Smooth muscle cell (in vitro differentiated cells): ENCODE results near the gene PDE8A. TPM values are rescaled to one million over a fixed set of nuclear protein-coding genes. Genes with fewer than 3 reads are reported as not detected.

ENCODE experiments used
- DNase-seq: peaks from one replicate; lab custom pipeline; 2025; ENCODE audit not compliant: unreplicated experiment; lab: John Stamatoyannopoulos, UW
- H2AFZ ChIP-seq: fragments of 200-600 bp; sonication (generic); 2 replicates; pipeline ENCODE4 v1.6.0; 2016; ENCODE audit warnings: antibody characterized with exemption, low read depth, mild to moderate bottlenecking
- H3F3A ChIP-seq: fragments of 200-600 bp; sonication (generic); 2 replicates; pipeline ENCODE4 v1.6.0; 2017; ENCODE audit warnings: antibody characterized with exemption, low read depth
- H3K27ac ChIP-seq: fragments of 200-600 bp; sonication (generic); 2 replicates; pipeline ENCODE4 v1.5.1; 2016; ENCODE audit warnings: low read depth, mild to moderate bottlenecking
- H3K27me3 ChIP-seq: fragments of 200-600 bp; sonication (generic); 2 replicates; pipeline ENCODE4 v1.6.1; 2016; ENCODE audit warnings: low read depth, mild to moderate bottlenecking
- H3K36me3 ChIP-seq: fragments of 200-600 bp; sonication (generic); 2 replicates; pipeline ENCODE4 v1.5.1; 2016; ENCODE audit warnings: low read depth
- H3K4me1 ChIP-seq: fragments of 200-600 bp; sonication (generic); 2 replicates; pipeline ENCODE4 v1.5.1; 2016; ENCODE audit warnings: low read depth
- H3K4me2 ChIP-seq: fragments of 200-600 bp; sonication (generic); 2 replicates; pipeline ENCODE4 v1.6.0; 2016; ENCODE audit warnings: mild to moderate bottlenecking
- H3K4me3 ChIP-seq: fragments of 200-600 bp; sonication (generic); 2 replicates; pipeline ENCODE4 v1.5.1; 2016; ENCODE audit warnings: mild to moderate bottlenecking
- H3K79me2 ChIP-seq: fragments of 200-600 bp; sonication (generic); 2 replicates; pipeline ENCODE4 v1.6.0; 2016; ENCODE audit warnings: low read depth, mild to moderate bottlenecking
- H3K9ac ChIP-seq: fragments of 200-600 bp; sonication (generic); 2 replicates; pipeline ENCODE4 v1.6.0; 2016; ENCODE audit warnings: low read depth
- H3K9me3 ChIP-seq: fragments of 200-600 bp; sonication (generic); replicated peaks from 2 replicates; pipeline ENCODE4 v1.5.1; 2016; ENCODE audit warnings: low read depth
- H4K20me1 ChIP-seq: fragments of 200-600 bp; sonication (generic); 2 replicates; pipeline ENCODE4 v1.6.0; 2016; ENCODE audit warnings: low read depth
- WGBS: methylation state at CpG from one replicate; pipeline ENCODE4 v1.1.7; 2016; ENCODE audit warnings: low lambda C conversion rate; 5-methylcytosine and 5-hydroxymethylcytosine counted together
- polyA plus RNA-seq: library from polyadenylated mRNA; unstranded; fragments of >200 nt; fragmentation: Nextera tagmentation; extraction: Ambion mirVana; gene quantifications from 2 replicates; pipeline ENCODE4 v1.2.1, GENCODE V29; 2016
- total RNA-seq: library from RNA; depleted of rRNA; stranded (reverse); fragments of >200 nt; gene quantifications from 2 replicates; pipeline ENCODE4 v1.2.3, GENCODE V29; 2014
- TF ChIP-seq, protein P1 (sequence below): fragments of 200-600 bp; sonication (generic); IDR thresholded peaks from 2 replicates; pipeline ENCODE4 v1.5.1; 2017; ENCODE audit warnings: borderline replicate concordance, mild to moderate bottlenecking, antibody characterized with exemption; ENCODE audit not compliant: insufficient read depth, poor library complexity, severe bottlenecking

Gene PDE8A
- total and polyA plus RNA-seq, 2 experiments from 2014 or later = 5.5 to 19.8 TPM

DNA sequence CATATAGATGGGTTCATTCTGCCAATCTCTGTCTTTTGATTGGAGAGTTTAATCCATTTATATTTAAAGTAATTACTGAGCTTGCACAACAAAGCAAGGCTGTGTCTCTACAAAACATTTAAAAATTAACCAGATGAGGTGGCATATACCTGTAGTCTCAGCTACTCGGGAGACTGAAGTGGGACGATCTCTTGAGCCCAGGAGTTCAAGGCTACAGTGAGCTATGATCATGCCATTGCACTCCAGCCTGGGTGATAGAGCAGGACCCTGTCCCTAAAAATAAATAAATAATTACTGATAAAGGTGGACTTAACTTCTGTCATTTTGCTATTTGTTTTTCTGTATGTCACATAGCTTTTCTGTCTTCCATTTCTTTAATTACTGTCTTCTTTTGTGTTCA is 78.1 kb downstream of the PDE8A start:
- H3K4me3 ChIP-seq = no peak overlapping the region
- 77% methylated on average over 2 of the region's 2 CpGs for WGBS
- H3K4me2 ChIP-seq = no peak overlapping the region
- no peak for DNase-seq
- H4K20me1 ChIP-seq = no peaks in the 10 kb centered on the region
- H2AFZ ChIP-seq = no peak overlapping the region
- H3K27ac ChIP-seq = no peak overlapping the region
- H3K9ac ChIP-seq = no peak overlapping the region
- TF ChIP-seq, protein P1, sequence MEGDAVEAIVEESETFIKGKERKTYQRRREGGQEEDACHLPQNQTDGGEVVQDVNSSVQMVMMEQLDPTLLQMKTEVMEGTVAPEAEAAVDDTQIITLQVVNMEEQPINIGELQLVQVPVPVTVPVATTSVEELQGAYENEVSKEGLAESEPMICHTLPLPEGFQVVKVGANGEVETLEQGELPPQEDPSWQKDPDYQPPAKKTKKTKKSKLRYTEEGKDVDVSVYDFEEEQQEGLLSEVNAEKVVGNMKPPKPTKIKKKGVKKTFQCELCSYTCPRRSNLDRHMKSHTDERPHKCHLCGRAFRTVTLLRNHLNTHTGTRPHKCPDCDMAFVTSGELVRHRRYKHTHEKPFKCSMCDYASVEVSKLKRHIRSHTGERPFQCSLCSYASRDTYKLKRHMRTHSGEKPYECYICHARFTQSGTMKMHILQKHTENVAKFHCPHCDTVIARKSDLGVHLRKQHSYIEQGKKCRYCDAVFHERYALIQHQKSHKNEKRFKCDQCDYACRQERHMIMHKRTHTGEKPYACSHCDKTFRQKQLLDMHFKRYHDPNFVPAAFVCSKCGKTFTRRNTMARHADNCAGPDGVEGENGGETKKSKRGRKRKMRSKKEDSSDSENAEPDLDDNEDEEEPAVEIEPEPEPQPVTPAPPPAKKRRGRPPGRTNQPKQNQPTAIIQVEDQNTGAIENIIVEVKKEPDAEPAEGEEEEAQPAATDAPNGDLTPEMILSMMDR = no peak
- H3K27me3 ChIP-seq = no peaks in the 10 kb centered on the region
- H3F3A ChIP-seq = no peaks in the 10 kb centered on the region
- peaks cover 8% of the 10 kb centered on the region for H3K9me3 ChIP-seq
- peaks cover 4% of the 10 kb centered on the region for H3K36me3 ChIP-seq
- H3K79me2 ChIP-seq = peaks cover 36% of the 10 kb centered on the region
- no peaks in the 10 kb centered on the region for H3K4me1 ChIP-seq

DNA sequence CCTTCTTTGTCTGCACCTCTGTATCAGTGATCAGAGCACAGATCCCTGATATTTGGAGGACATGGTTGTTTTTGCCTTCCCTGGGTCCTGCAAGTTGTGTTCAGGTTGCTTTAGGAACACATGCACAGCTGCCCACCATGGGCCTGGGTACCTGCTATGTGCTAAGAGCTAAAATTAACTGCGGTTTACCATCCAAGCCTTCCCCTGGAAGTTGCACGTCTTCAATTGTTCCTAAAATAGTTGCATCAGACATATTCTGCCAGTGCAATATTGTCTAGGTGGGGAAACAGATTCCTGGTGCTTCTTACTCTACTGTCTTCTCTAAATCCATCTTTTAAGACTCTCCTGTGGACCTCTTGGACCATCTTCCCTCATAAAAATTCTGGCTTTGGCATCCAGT is 80.9 kb downstream of the PDE8A start:
- Histone ChIP-seq H4K20me1 (no peaks in the 10 kb centered on the region), H3K4me3 (no peak overlapping the region), H3F3A (no peaks in the 10 kb centered on the region), H3K36me3 (peaks cover 4% of the 10 kb centered on the region), H2AFZ (no peak overlapping the region), H3K9ac (no peak overlapping the region), H3K79me2 (peaks cover 36% of the 10 kb centered on the region), H3K27me3 (no peaks in the 10 kb centered on the region), H3K4me2 (no peak overlapping the region), H3K27ac (no peak overlapping the region), H3K4me1 (no peaks in the 10 kb centered on the region), H3K9me3 (peaks cover 8% of the 10 kb centered on the region)
- DNase-seq = no peak
- TF ChIP-seq, protein P1 = no peak
- 96% methylated on average over 2 of the region's 2 CpGs for WGBS

DNA sequence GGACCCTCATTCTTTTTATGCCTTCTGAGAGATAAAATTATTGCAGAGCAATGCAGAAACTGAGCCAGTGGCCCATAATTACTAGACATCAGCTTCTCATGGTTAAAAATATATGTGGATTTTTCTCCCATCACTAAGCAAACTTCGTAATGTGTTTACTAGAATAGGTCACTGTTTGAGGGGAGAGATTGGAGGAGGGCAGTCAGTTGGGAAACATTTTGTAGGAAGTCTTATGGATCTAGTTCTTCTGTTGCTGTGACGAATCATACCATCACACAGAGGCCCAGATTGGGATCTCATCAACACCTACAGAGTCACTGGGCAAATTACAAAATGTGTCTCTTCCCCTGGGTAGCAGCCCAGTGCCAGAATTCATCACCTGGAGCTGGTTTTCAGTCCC is 81.4 kb downstream of the PDE8A start:
- Histone ChIP-seq H3K4me2 (no peak overlapping the region), H3K4me1 (no peaks in the 10 kb centered on the region)
- TF ChIP-seq, protein P1 = no peak

DNA sequence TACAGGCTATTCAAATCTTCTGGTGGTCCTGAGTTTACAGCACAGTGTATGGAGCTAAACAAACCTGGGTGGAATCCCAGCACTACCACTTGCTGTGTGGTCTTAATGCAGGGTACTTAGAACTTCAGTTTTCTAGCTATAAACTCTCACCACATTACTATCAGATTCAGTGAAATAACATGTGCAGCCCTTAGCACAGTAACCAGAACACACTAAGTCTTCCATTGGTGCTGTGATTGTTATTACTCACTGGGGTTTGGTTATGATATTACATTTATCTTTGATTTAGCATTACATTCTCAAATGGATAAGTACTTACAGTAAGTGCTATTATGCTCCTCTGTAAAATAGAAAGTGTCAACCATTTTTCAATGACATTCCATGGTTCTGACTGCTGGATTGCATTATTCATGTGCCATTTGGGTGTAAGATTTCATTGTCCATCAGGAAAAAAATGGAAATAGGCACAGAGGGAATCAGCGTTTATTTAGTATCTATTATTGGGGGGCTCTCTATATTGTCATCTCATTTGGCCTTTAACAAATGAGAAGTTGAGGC is 81.9 kb downstream of the PDE8A start:
- Histone ChIP-seq H3K79me2 (peaks cover 34% of the 10 kb centered on the region), H2AFZ (no peak overlapping the region), H3K36me3 (peaks cover 4% of the 10 kb centered on the region), H3K4me3 (no peak overlapping the region), H3K4me1 (no peaks in the 10 kb centered on the region), H3K9ac (no peak overlapping the region), H4K20me1 (no peaks in the 10 kb centered on the region), H3K9me3 (peaks cover 8% of the 10 kb centered on the region), H3K4me2 (no peak overlapping the region), H3K27ac (no peak overlapping the region), H3K27me3 (no peaks in the 10 kb centered on the region), H3F3A (no peaks in the 10 kb centered on the region)
- WGBS = 93% methylated on average over 1 of the region's 1 CpG
- no peak for DNase-seq
- TF ChIP-seq, protein P1 = no peak

More for the DNA sequence above, 81.4 kb downstream of the PDE8A start:
- H4K20me1 ChIP-seq = no peaks in the 10 kb centered on the region
- H3K4me3 ChIP-seq = no peak overlapping the region
- no peaks in the 10 kb centered on the region for H3F3A ChIP-seq
- no peak for DNase-seq
- no peak overlapping the region for H3K9ac ChIP-seq
- no peak overlapping the region for H2AFZ ChIP-seq
- WGBS = 91% methylated on average over 2 of the region's 2 CpGs
- no peak overlapping the region for H3K27ac ChIP-seq
- peaks cover 8% of the 10 kb centered on the region for H3K9me3 ChIP-seq
- peaks cover 4% of the 10 kb centered on the region for H3K36me3 ChIP-seq
- peaks cover 36% of the 10 kb centered on the region for H3K79me2 ChIP-seq
- no peaks in the 10 kb centered on the region for H3K27me3 ChIP-seq
